Ovary (tissue), 9 donors: ENCODE measurements around the gene ARHGEF28. TPM values are rescaled to one million over a fixed set of nuclear protein-coding genes. Genes with fewer than 3 reads are reported as not detected.

Source experiments
- DNase-seq, 5 donors: peaks; one replicate each; pipeline ENCODE4 v3.0.0-alpha.2; 2019 to 2020
- H3K27ac ChIP-seq, 2 donors: fragments of 200-600 bp; one replicate each; pipeline versions ENCODE4 v1.5.1 to v1.8.0; 2019 to 2022
- H3K27me3 ChIP-seq: fragments of 200-600 bp; one replicate; pipeline ENCODE4 v1.8.0; 2022
- H3K36me3 ChIP-seq: fragments of 200-600 bp; sonication (generic); one replicate; pipeline ENCODE4 v1.5.1; 2019
- H3K4me1 ChIP-seq: one replicate; pipeline ENCODE4 v1.8.1; 2013; ENCODE audit warnings: mild to moderate bottlenecking, moderate library complexity; ENCODE audit not compliant: insufficient read depth
- H3K4me3 ChIP-seq: fragments of 200-600 bp; sonication (generic); one replicate; pipeline ENCODE4 v1.5.1; 2017
- H3K9me3 ChIP-seq, 2 donors: fragments of 200-600 bp in 1 of 2; sonication (generic) in 1 of 2; one replicate each; pipeline versions ENCODE4 v1.5.1 to v1.8.1; 2013 to 2019; ENCODE audit warnings: mild to moderate bottlenecking in 1 of 2, moderate library complexity in 1 of 2
- EP300 ChIP-seq: sonication (generic); formaldehyde crosslinking; IDR thresholded peaks from one replicate; pipeline ENCODE4 v1.6.1; 2017; ENCODE audit warnings: antibody characterized with exemption
- POLR2A ChIP-seq: fragments of 450-650 bp; IDR thresholded peaks from one replicate; pipeline ENCODE4 v1.6.1; 2017; ENCODE audit warnings: antibody characterized with exemption, mild to moderate bottlenecking, moderate library complexity
- WGBS, 3 donors: extraction: QIAGEN DNeasy Blood & Tissue Kit in 1 of 3; methylation state at CpG; one replicate each; pipeline versions ENCODE4 v1.1.5 to v1.1.7; 2013 to 2017; 5-methylcytosine and 5-hydroxymethylcytosine counted together
- intact Hi-C, 4 donors: fragments of 100-400 bp; cut with DNase I; formaldehyde crosslinking; loops; one replicate each; pipeline versions ENCODE4 v1.11.0 to v1.15.1; 2022 to 2023
- polyA plus RNA-seq, 2 donors: library from polyadenylated mRNA; stranded (reverse); fragments of 200-250 nt in 1 of 2; fragments of 350-450 nt in 1 of 2; fragmentation: Illumina TruSeq in 1 of 2; extraction: RNeasy Lipid Tissue Mini Kit (QIAGEN cat#74804) in 1 of 2; gene quantifications; one replicate each; pipeline ENCODE4 v1.2.3, GENCODE V29; 2013 to 2014
- total RNA-seq, 7 donors: library from RNA; depleted of rRNA in 2 of 7; stranded (reverse); fragments of >200 nt in 2 of 7; fragmentation: NEBNext Ultra II Directional in 3 of 7; extraction: Animal tissue kit (Norgen Biotek cat#: 25700) in 3 of 7; gene quantifications; one replicate each; pipeline versions ENCODE4 v1.1.0 to v1.2.4, GENCODE V29; 2016 to 2023
- TF ChIP-seq, protein P1 (sequence below), 3 donors: fragments of 450-650 bp in 2 of 3; fragments of 200-600 bp in 1 of 3; IDR thresholded peaks; one replicate each; pipeline versions ENCODE4 v1.5.1 to v1.8.0; 2016 to 2022; ENCODE audit warnings: antibody characterized with exemption in 3 of 3, mild to moderate bottlenecking in 1 of 3
- donor health status: DM: no; HTN: no; CAD: no; lungs with moderate emphysema.
- donor health status: DM: no; HTN: no; CAD: no.
- donor health status: Bipolar disorder and iron deficiency.
- donor health status: DM: yes; HTN: yes; CAD: no.
- donor health status: DM: no; HTN: no; CAD: no.
- donor health status: DM: yes; HTN: yes; CAD: no.

The ARHGEF28 gene
- total and polyA plus RNA-seq, 9 donors: 21.5 to 75.6 (median 35.0) TPM

GRCh38 chr5:73856997-73857396 lies 231.0 kb downstream of the ARHGEF28 start:
- Histone ChIP-seq H3K4me1 (peaks cover 3% of the 10 kb centered on the region), H3K4me3 (no peak overlapping the region), H3K9me3 (no peaks in the 10 kb centered on the region), H3K36me3 (no peaks in the 10 kb centered on the region), H3K27me3 (no peaks in the 10 kb centered on the region), H3K27ac (peak overlapping the region in 1 of 2 donors; percentile 42)
- intact Hi-C loops: no loop called here
- DNase-seq: no peak
- WGBS, 3 donors: 1 to 8% (median 5%) methylated on average over 5 of the region's 5 CpGs
- TF ChIP-seq, protein P1, sequence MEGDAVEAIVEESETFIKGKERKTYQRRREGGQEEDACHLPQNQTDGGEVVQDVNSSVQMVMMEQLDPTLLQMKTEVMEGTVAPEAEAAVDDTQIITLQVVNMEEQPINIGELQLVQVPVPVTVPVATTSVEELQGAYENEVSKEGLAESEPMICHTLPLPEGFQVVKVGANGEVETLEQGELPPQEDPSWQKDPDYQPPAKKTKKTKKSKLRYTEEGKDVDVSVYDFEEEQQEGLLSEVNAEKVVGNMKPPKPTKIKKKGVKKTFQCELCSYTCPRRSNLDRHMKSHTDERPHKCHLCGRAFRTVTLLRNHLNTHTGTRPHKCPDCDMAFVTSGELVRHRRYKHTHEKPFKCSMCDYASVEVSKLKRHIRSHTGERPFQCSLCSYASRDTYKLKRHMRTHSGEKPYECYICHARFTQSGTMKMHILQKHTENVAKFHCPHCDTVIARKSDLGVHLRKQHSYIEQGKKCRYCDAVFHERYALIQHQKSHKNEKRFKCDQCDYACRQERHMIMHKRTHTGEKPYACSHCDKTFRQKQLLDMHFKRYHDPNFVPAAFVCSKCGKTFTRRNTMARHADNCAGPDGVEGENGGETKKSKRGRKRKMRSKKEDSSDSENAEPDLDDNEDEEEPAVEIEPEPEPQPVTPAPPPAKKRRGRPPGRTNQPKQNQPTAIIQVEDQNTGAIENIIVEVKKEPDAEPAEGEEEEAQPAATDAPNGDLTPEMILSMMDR (IDR thresholded peaks at IDR 0.05): no peak
- no peak for TF ChIP-seq POLR2A
- no peak for TF ChIP-seq EP300

GRCh38 chr5:73857446-73857845 lies 231.4 kb downstream of the ARHGEF28 start:
- no peaks in the 10 kb centered on the region for H3K36me3 ChIP-seq
- H3K9me3 ChIP-seq: no peaks in the 10 kb centered on the region
- 55 to 66% (median 65%) methylated on average over 3 of the region's 3 CpGs for WGBS, 3 donors
- H3K4me1 ChIP-seq: peaks cover 3% of the 10 kb centered on the region
- H3K4me3 ChIP-seq: no peak overlapping the region
- H3K27ac ChIP-seq: peak overlapping the region in 1 of 2 donors; percentile 42
- TF ChIP-seq, protein P1 (IDR thresholded peaks at IDR 0.05): no peak
- TF ChIP-seq POLR2A (no peak), EP300 (no peak)
- no peaks in the 10 kb centered on the region for H3K27me3 ChIP-seq
- intact Hi-C loops: no loop called here
- no peak for DNase-seq

DNA sequence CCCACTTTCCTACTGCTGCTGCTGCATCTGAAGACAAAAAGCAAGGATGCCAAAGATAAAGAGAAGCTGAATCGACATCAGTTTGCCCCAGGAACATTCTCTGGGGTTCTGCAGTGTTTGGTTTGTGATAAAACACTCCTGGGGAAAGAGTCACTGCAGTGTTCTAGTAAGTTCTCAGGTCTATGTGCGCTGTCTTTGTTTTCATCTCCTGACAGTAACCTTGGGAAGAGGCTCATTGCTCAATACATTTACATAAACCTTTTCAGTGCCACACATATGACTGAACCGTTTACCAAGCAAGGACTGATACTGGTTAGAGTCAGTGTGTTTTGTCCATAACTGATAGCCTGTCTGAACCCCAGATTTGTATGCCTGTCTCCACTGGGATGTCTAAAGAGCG lies 232.1 kb downstream of the ARHGEF28 start:
- intact Hi-C loops: no loop called here
- TF ChIP-seq POLR2A: no peak
- no peak for TF ChIP-seq EP300
- TF ChIP-seq, protein P1 (IDR thresholded peaks at IDR 0.05): no peak
- peaks cover 3% of the 10 kb centered on the region for H3K4me1 ChIP-seq
- WGBS, 3 donors: 60 to 69% (median 65%) methylated on average over 4 of the region's 4 CpGs
- peak overlapping the region in 1 of 2 donors; percentile 42 for H3K27ac ChIP-seq
- H3K4me3 ChIP-seq: no peak overlapping the region
- H3K27me3 ChIP-seq: no peaks in the 10 kb centered on the region
- no peaks in the 10 kb centered on the region for H3K36me3 ChIP-seq
- DNase-seq: no peak
- H3K9me3 ChIP-seq: no peaks in the 10 kb centered on the region

DNA sequence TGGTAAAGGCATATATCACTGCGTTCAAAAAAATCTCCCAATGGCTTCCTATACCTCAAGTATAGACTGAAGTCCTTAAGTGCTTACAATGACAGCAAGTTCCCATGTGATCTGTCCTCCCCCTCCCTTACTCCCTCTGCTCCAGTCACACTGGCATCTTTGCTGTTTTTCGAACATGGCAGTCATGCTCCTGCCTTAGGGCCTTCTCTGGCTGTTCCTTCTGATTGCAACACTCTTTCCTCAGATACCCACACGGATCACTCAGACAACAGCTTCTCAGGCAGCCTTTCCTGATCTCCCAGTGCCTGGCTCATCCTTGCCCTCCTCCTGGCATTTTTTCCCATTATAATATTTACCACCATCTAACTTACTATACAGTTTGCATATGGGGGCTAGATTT lies 232.8 kb downstream of the ARHGEF28 start:
- no peaks in the 10 kb centered on the region for H3K9me3 ChIP-seq
- WGBS, 3 donors: 87 to 91% (median 91%) methylated on average over 3 of the region's 3 CpGs
- H3K27me3 ChIP-seq: no peaks in the 10 kb centered on the region
- peaks cover 4% of the 10 kb centered on the region for H3K4me1 ChIP-seq
- no peaks in the 10 kb centered on the region for H3K36me3 ChIP-seq
- TF ChIP-seq EP300: no peak
- TF ChIP-seq, protein P1 (IDR thresholded peaks at IDR 0.05): no peak
- H3K4me3 ChIP-seq: no peak overlapping the region
- intact Hi-C loops: no loop called here
- H3K27ac ChIP-seq: no peak overlapping the region
- no peak for DNase-seq
